Breast epithelium (tissue), 4 donors: ENCODE results near the gene RERGL. TPM values are rescaled to one million over a fixed set of nuclear protein-coding genes. Genes with fewer than 3 reads are reported as not detected.

Source experiments
- DNase-seq, 2 donors: peaks; one replicate each; pipeline ENCODE4 v3.0.0-alpha.2; 2019; ENCODE audit warnings: low spot score in 2 of 2
- H3K27ac ChIP-seq, 2 donors: fragments of 200-600 bp; sonication (generic) in 1 of 2; one replicate each; pipeline ENCODE4 v1.5.1; 2016 to 2019; ENCODE audit warnings: mild to moderate bottlenecking in 1 of 2
- H3K27me3 ChIP-seq, 2 donors: fragments of 200-600 bp; sonication (generic) in 1 of 2; one replicate each; pipeline versions ENCODE4 v1.5.1 to v1.6.0; 2017 to 2019; ENCODE audit warnings: control low read depth in 1 of 2, mild to moderate bottlenecking in 1 of 2
- H3K36me3 ChIP-seq: fragments of 200-600 bp; one replicate; pipeline ENCODE4 v1.5.1; 2019
- H3K4me1 ChIP-seq, 2 donors: fragments of 200-600 bp; sonication (generic); one replicate each; pipeline ENCODE4 v1.5.1; 2016 to 2019; ENCODE audit warnings: control low read depth in 1 of 2
- H3K4me3 ChIP-seq, 3 donors: fragments of 200-600 bp; sonication (generic); 1 replicate in 2 of 3; 2 replicates in 1 of 3; pipeline ENCODE4 v1.5.1; 2016 to 2019; ENCODE audit warnings: mild to moderate bottlenecking in 3 of 3, moderate library complexity in 2 of 3
- H3K9me3 ChIP-seq, 2 donors: fragments of 200-600 bp; sonication (generic) in 1 of 2; one replicate each; pipeline ENCODE4 v1.5.1; 2016 to 2019; ENCODE audit warnings: control low read depth in 1 of 2
- CTCF ChIP-seq, 3 donors: fragments of 450-650 bp; IDR thresholded peaks; one replicate each; pipeline ENCODE4 v1.5.1; 2016 to 2017; ENCODE audit warnings: antibody characterized with exemption in 3 of 3, mild to moderate bottlenecking in 3 of 3, moderate library complexity in 3 of 3
- POLR2A ChIP-seq: fragments of 450-650 bp; IDR thresholded peaks from one replicate; pipeline ENCODE4 v1.6.1; 2016; ENCODE audit warnings: antibody characterized with exemption, mild to moderate bottlenecking, moderate library complexity
- POLR2AphosphoS5 ChIP-seq, 3 donors: sonication (generic); formaldehyde crosslinking; IDR thresholded peaks; one replicate each; pipeline ENCODE4 v1.6.1; 2017; ENCODE audit warnings: antibody characterized with exemption in 3 of 3
- intact Hi-C: fragments of 100-400 bp; cut with DNase I; formaldehyde crosslinking; loops from one replicate; pipeline ENCODE4 v1.15.1; 2023; ENCODE audit warnings: low total_unique reads
- total RNA-seq, 3 donors: library from RNA; depleted of rRNA; stranded (reverse); fragments of >200 nt; gene quantifications; one replicate each; pipeline ENCODE4 v1.1.0, GENCODE V29; 2016

Gene RERGL
- total RNA-seq, 3 donors from 2014 or later: 1.4 to 9.1 (median 3.6) TPM

GRCh38 chr12:18120899-18121298 is 30.9 kb upstream of the RERGL start:
- Histone ChIP-seq H3K36me3 (no peaks in the 10 kb centered on the region), H3K27ac (no peak overlapping the region), H3K27me3 (no peaks in the 10 kb centered on the region), H3K9me3 (peaks cover 4 to 7% of the 10 kb centered on the region in 2 donors), H3K4me1 (no peaks in the 10 kb centered on the region), H3K4me3 (no peak overlapping the region)
- intact Hi-C loops: no loop called here
- TF ChIP-seq POLR2A: no peak
- no peak for TF ChIP-seq POLR2AphosphoS5 (IDR thresholded peaks at IDR 0.05)
- TF ChIP-seq CTCF (IDR thresholded peaks at IDR 0.05): no peak
- DNase-seq: no peak

- intact Hi-C loops: no loop called here
- H3K27me3 ChIP-seq: no peaks in the 10 kb centered on the region
- H3K36me3 ChIP-seq: no peaks in the 10 kb centered on the region
- H3K4me1 ChIP-seq: no peaks in the 10 kb centered on the region
- TF ChIP-seq POLR2A: no peak
- no peak for TF ChIP-seq POLR2AphosphoS5 (IDR thresholded peaks at IDR 0.05)
- TF ChIP-seq CTCF (IDR thresholded peaks at IDR 0.05): no peak
- no peak overlapping the region for H3K4me3 ChIP-seq
- no peak overlapping the region for H3K27ac ChIP-seq
- no peak for DNase-seq
- H3K9me3 ChIP-seq: no peaks in the 10 kb centered on the region
These were observed 18.6 kb upstream of the RERGL start for GRCh38 chr12:18108611-18109010.

- H3K4me1 ChIP-seq: no peaks in the 10 kb centered on the region
- DNase-seq: no peak
- no peaks in the 10 kb centered on the region for H3K36me3 ChIP-seq
- no peaks in the 10 kb centered on the region for H3K9me3 ChIP-seq
- intact Hi-C loops: no loop called here
- H3K4me3 ChIP-seq: no peak overlapping the region
- H3K27me3 ChIP-seq: no peaks in the 10 kb centered on the region
- TF ChIP-seq POLR2AphosphoS5 (IDR thresholded peaks at IDR 0.05): no peak
- no peak for TF ChIP-seq POLR2A
- TF ChIP-seq CTCF (IDR thresholded peaks at IDR 0.05): no peak
- no peak overlapping the region for H3K27ac ChIP-seq
These were observed 13.6 kb upstream of the RERGL start for GRCh38 chr12:18103624-18104023.

GRCh38 chr12:18101043-18101442 is 11.1 kb upstream of the RERGL start:
- no peak for DNase-seq
- H3K36me3 ChIP-seq: no peaks in the 10 kb centered on the region
- no peak overlapping the region for H3K4me3 ChIP-seq
- no peaks in the 10 kb centered on the region for H3K4me1 ChIP-seq
- no peaks in the 10 kb centered on the region for H3K27me3 ChIP-seq
- H3K27ac ChIP-seq: no peak overlapping the region
- intact Hi-C loops: no loop called here
- no peak for TF ChIP-seq POLR2A
- TF ChIP-seq POLR2AphosphoS5 (IDR thresholded peaks at IDR 0.05): no peak
- TF ChIP-seq CTCF (IDR thresholded peaks at IDR 0.05): no peak
- H3K9me3 ChIP-seq: no peaks in the 10 kb centered on the region

GRCh38 chr12:18084080-18084479 is 5.9 kb downstream of the RERGL start:
- no peaks in the 10 kb centered on the region for H3K36me3 ChIP-seq
- no peaks in the 10 kb centered on the region for H3K27me3 ChIP-seq
- no peak overlapping the region for H3K27ac ChIP-seq
- intact Hi-C loops: no loop called here
- H3K4me3 ChIP-seq: no peak overlapping the region
- no peak for DNase-seq
- no peak for TF ChIP-seq POLR2A
- TF ChIP-seq CTCF (IDR thresholded peaks at IDR 0.05): no peak
- TF ChIP-seq POLR2AphosphoS5 (IDR thresholded peaks at IDR 0.05): no peak
- no peaks in the 10 kb centered on the region for H3K9me3 ChIP-seq
- H3K4me1 ChIP-seq: no peaks in the 10 kb centered on the region
